Inflammatory macrophage treated with lipopolysaccharide for 4 hours (primary cell): ENCODE measurements around the gene TLE5.
"Not testable (repeated sequence)": the region's sequence is repeated elsewhere in the genome, so short reads cannot be mapped to it uniquely, and the experiment has no call there.

Experiments
- DNase-seq: peaks from one replicate; pipeline ENCODE4 v3.0.0-alpha.2; 2020

TLE5 gene

DNA sequence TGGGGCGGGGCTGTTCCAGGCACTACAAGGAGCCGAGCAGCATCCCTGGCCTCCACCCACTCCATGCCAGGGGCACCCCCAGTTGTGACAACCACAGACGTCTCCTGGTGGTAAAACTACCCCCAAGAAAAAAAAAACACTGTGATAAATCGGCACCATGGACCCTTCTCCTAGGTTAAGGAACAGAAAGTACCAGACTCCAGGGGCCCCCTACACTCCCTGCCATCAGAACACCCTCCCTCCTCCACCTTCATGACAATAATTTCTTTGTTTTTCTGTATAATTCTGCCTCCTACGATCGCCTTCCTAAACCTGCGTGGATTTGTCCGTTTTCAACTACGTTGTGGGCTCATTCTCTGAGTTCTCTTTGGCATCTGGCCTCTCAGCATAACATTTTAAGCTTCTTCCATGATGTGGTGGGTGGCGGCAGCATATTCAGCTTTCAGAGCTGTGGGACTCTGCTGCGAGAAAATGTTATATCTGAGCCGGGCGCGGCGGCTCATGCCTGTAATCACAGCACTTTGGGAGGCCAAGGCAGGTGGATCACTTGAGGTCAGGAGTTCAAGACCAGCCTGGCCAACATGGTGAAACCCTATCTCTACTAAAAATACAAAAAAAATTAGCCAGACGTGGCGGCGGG is 41.9 kb downstream of the TLE5 start:
- DNase-seq = no peak

DNA sequence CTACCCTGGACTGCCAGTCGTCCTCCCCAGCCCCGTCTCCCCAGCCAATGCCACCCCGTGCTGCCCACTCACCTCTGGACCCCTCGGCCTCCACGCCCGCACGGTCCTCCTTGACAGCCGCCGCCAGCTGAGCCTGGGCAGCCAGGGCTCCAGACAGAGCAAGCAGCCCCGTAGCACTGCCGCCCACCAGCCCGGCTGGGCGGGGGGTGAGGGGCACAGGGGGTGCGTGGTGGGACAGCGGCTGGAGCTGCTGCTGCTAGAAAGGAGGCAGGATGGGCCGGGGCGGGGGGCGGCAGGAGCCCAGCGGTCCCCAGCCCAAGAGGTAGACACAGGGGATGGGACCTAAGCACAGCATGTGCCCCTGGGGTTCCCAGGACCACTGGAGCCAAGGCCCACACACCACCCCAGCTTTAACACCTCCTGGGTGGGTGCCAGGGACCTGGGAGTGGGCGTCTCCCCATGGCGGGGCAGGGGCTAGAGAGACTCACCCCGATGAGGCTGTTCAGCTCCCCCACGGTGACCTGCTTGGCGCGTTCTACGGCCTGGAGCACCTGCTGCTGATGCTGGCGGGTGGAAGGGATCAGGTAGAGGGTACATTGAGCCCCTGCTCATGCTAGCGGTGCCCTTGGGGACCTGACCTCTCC is 43.0 kb downstream of the TLE5 start:
- DNase-seq = no peak

DNA sequence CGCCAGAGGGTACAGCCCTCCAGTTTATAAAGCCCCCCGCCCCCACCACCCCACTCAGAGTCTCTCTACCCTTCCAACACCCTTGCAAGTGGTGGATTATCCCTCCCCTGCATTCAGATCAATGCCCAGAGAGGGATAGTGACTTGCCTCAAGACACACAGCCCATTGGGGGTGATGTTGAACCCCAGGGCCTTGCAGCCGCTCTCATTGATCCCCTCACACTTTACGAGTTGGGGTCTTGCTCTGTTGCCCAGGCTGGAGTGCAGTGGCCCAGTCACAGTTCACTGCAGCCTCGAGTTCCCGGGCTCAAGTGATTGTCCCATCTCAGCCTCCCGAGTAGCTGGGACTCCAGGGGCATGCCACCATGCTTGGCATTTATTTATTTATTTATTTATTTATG is 44.4 kb downstream of the TLE5 start:
- DNase-seq = no peak

DNA sequence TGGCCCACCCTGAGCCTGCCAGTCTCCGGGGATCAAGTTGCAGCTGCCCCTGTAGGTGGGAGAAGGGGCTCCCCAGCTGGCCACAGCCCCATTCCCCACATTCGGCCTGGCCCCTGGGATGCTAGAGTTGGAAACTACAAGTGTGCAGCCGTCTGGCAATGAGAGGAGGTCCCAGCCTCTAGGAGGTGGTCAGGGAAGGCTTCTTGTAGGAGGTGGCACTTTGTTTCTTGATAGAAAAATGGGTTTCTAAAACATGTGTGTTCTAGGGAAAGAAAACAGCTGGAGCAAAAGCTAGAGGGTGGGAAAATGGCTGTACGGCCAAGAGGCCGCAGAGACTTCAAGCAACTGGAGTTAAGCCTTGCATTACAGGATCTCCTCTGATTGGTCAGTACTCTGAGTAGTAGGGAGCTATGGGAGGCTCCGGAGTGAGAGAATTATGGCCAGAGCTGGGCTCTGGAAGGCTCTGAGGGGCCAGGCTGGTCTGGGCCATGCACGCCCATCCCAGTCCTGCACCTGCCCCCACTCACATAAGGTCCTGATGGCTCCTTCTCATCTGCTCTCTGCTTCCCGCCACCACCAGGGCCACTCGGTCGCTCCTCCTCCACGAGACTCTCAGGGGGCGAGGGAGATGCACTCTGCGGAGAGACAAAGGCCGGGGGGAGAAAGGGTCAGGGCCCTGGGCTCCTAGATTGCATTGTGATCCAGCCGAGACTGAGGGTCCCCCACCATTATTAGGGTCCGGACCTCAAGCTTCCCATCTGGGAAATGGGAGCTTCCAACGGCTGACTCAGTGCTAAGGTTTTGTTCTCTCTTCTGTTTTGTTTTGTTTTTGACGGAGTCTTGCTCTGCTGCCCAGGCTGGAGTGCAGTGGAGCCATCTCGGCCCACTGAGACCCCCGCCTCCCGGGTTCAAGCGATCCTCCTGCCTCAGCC is 46.9 kb downstream of the TLE5 start:
- no peak for DNase-seq

DNA sequence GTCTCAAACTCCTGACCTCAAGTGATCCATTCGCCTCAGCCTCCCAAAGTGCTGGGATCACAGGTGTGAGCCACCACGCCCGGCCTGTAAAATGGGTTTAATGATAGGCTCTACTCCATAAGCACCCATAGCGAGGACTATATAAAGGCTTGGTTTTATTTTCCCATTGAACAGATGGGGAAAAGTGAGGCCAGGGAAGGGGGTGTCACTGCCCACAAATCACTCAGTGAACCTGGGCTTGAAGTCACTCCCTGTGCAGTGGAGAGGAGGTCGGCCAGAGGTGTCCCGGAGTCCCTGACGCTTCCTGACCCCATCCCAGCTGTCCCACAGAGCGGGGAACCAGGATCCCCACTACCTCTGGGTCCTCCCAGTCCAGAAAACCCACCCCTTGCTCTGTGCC is 48.2 kb downstream of the TLE5 start:
- no peak for DNase-seq

DNA sequence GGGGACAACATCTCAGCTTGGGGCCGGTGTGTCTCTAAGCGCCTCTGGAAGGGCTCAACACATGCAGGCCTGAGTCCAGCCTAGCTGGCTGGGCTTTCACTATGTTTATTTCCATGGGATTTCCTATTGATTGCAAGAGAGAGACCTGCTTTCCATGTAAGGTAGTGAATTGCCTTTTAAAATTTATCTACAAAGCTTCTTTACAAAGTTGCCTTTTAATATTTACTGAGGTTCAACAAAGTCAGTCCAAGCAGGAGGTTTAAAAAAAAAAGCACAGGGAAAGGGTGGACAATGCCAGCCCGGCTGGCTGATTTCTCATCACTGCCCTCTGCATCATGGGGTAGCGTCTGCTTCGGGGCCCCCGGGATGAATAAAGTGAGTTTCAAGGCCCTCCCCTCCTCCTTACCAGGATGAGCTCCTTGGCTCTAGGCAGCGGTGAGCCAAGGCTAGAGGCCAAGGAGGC is 49.0 kb downstream of the TLE5 start:
- no peak for DNase-seq

DNA sequence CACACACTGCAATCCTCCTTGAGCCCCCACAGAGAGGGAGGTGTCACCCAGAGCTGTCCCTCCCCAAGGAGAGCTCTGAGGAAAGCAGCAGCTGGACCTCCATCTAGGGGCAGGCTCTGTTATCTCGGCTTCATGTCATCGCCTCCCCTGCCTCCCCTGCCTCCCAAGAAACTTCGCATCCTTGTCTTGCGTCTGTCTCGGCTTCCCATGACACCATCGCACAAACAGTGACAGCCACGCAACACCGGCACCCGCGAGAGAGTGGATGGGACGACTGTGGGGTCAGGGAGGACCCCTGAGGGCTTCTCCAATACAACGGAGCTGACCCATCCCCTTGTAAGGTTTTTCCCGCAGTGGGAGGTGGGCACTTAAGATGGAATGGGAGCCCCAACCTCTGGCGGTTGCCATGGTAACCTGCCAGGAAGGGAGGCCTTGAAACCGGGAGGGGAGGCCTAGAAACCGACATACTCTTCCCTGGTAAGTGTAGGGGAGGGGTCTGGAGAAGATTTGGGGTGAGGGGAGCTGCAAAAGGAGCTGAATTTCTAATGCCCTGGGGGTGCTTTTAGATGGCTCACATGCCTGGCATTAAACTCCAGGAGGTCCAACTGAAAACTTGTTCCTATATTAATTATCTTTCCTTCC is 49.6 kb downstream of the TLE5 start:
- no peak for DNase-seq

DNA sequence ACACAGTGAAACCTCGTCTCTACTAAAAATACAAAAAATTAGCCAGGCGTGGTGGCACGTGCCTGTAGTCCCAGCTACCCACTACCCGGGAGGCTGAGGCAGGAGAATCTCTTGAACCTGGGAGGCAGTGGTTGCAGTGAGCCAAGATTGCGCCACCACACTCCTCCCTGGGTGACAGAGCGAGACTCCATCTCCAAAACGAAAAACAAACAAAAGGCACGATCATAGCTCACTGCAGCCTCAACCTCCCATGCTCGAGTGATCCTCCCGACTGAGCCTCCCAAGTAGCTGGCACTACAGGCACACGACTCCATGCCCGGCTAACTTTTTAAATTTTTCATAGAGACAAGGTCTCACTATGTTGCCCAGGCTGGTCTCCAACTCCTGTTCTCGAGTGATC is 50.2 kb downstream of the TLE5 start:
- not testable (repeated sequence) for DNase-seq

DNA sequence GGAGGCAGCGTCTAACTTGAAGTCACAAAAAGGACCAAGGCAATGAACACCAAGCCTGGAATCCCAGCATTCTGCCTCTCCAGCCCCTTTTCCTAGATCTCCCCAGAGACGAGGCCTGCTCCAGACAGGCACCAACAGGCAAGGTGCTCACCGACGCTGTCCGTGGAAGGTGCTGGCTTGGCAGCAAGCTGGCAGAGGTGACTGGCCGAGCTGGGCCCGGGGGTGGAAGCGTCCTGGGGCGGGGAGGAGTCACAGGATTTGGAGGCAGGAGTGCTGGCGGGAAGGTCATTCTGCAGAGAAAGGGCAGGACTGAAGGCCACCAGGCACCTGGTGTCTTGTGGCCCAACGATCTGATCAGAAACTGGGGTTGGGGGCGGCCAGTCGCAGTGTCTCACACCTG is 51.4 kb downstream of the TLE5 start:
- no peak for DNase-seq

DNA sequence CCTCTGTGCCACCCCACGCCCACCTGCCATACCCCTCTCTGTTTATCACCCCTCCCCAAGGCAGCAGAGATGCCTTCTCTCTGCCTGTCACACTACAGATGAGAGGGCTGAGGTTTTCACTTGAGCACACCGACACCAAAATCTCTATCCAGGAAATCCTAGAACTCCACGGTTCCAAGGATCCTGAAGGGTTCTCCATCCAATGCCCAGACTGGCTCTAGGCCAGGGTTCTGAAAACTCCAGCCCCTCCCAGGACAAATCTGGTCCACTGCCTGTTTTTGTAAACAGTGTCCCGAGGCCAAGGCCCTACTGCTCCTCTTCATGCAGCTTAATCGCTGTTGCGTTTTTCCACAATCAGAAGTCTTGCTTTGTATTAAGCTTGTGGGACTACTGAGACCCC is 53.3 kb downstream of the TLE5 start:
- no peak for DNase-seq

DNA sequence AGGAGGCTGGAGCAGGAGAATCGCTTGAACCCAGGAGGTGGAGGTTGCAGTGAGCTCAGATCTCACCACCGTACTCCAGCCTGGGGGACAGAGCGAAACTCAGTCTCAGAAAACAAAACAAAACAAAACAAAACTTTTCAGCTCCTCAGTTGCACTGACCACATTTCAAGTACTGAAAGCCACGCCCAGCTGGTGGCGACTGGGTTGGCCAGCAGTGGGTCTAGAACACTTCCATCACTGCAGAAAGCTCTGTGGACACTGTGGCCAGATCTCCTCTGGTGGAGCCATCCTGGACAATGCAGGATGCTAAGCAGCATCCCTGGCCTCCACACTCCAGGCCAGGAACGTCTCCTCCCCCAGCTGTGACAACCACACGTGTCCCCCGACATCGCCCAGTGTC is 54.3 kb downstream of the TLE5 start:
- DNase-seq = no peak

DNA sequence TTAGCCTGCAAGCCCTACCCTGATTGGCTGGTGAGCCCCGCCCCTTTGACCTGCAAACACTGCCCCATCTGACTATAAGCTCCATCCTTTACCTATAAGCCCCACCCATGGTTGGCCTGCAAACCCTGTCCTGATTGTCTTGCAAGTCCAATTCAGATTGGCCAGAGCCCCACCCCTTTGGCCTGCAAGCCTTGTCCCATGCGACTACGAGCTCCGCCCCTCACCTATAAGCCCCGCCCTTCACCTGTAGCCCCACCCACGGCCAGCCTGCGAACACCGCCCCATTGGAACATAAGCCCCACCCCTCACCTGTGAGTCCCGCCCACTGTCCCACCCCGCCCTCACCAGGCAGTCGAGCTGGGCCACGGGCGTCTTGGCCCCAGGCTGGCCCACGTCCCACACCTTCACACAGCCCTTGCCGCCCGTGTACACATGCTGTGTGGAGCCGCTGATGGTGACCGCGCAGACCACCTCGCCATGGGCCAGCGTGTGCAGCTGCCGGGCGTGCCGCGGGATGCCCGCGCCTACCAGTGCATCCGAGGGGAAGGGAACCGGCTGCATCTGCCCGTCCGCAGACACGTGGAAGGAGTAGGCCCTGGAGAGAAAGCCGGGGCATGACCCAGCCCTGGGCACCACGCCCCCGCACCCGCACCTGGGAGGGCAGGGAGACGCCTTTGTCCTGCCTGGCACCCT is 56.1 kb downstream of the TLE5 start:
- DNase-seq = no peak

DNA sequence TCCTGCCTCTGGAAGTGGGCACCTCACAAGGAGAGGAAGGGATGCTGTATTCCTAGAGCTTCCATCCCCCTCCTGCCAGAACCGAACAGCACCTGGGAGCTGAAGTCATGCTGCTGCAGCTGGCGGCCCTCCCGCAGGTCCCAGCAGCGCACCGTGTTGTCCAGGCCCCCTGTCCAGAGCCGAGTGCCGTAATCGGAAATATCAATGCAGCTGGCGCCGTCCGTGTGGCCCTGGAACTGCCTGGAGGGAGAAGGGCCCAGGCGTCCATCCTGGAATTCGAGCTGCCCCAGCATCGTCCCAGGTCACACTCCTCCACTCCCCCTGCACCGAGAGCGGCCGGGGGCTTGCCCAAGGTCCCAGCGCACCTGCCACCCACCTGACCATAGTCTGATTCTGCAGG is 57.0 kb downstream of the TLE5 start:
- DNase-seq = no peak

DNA sequence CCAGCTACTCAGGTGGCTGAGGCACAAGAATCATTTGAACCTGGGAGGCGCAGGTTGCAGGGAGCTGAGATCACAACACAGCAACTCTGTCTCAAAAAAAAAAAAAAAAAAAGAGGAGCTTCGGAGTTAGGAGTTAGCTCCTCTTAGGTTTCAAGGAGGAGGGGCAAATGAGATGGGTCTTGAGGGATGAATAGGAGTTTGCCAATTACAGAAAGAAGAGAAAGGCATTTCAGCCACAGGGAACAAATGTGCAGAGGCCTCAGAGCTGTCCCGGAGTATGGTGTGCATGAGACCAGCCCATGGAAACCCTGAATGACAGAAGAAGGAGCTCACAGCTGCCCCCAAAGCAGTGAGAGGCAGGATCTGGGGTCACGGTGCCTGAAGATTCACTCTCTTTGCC is 57.8 kb downstream of the TLE5 start:
- DNase-seq = no peak

DNA sequence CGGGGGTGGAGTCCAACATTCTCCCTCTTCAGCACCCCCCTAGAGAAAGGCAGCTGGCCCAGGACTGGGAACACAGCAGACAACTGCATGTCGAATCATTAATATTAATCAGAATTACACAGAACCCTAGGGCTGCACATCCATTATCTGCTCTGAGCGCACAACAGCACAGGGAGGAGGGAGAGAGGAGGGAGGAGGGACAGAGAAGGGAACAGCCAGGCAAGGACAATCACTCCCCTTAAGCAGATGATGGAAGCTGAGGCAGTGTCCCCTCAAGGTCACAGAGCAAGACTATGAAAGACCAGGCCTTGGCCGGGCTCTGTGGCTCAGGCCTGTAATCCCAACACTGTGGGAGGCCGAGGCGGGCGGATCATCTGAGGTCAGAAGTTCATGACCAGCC is 59.2 kb downstream of the TLE5 start:
- no peak for DNase-seq
